WI38 (cell line): ENCODE data around the gene ZNF716.

Experiments used
- H3K4me3 ChIP-seq: 2 replicates; pipeline ENCODE4 v1.5.1; 2011; ENCODE audit warnings: low read depth, mild to moderate bottlenecking, control low read depth, low read length
- CTCF ChIP-seq: IDR thresholded peaks from 2 replicates; pipeline ENCODE4 v1.5.1; 2012; ENCODE audit warnings: low read depth, mild to moderate bottlenecking, control low read depth, low read length

ZNF716 gene

GRCh38 chr7:57416601-57417358 lies 33.2 kb upstream of the ZNF716 start:
- no peak for TF ChIP-seq CTCF
- H3K4me3 ChIP-seq = no peak overlapping the region

- no peak for TF ChIP-seq CTCF
- H3K4me3 ChIP-seq = no peak overlapping the region
Observed at GRCh38 chr7:57417736-57418135, 32.2 kb upstream of the ZNF716 start.

- TF ChIP-seq CTCF = no peak
- H3K4me3 ChIP-seq = no peak overlapping the region
Observed at GRCh38 chr7:57423768-57424167, 26.2 kb upstream of the ZNF716 start.

GRCh38 chr7:57424515-57425238 lies 25.3 kb upstream of the ZNF716 start:
- no peak for TF ChIP-seq CTCF

GRCh38 chr7:57425239-57425944 lies 24.6 kb upstream of the ZNF716 start:
- TF ChIP-seq CTCF = no peak
- H3K4me3 ChIP-seq = no peak overlapping the region

More at GRCh38 chr7:57424515-57425238, 25.3 kb upstream of the ZNF716 start:
- no peak overlapping the region for H3K4me3 ChIP-seq

- 0 out of 2 replicates have a peak, but pooled peaks have one; percentile 7 for TF ChIP-seq CTCF
Observed at GRCh38 chr7:57425969-57426628, 23.9 kb upstream of the ZNF716 start.

More at GRCh38 chr7:57425969-57426628, 23.9 kb upstream of the ZNF716 start:
- H3K4me3 ChIP-seq = no peak overlapping the region
